H9 (cell line): Measurements from ENCODE around the gene PJVK. TPM values are rescaled to one million over a fixed set of nuclear protein-coding genes. Genes with fewer than 3 reads are reported as not detected.

Source experiments
- DNase-seq: peaks from one replicate; pipeline ENCODE4 v3.0.0-alpha.2; 2017
- H2AFZ ChIP-seq: one replicate; pipeline ENCODE4 v1.6.1; 2013; ENCODE audit warnings: mild to moderate bottlenecking, low read length, control low read depth, moderate library complexity
- H2AK5ac ChIP-seq: 2 replicates; pipeline ENCODE4 v1.6.1; 2013; ENCODE audit warnings: low read length, control low read depth, mixed read lengths; ENCODE audit not compliant: insufficient read length
- H2BK120ac ChIP-seq: one replicate; pipeline ENCODE4 v1.6.1; 2013; ENCODE audit warnings: low read depth, mild to moderate bottlenecking, low read length, control low read depth, inconsistent platforms; ENCODE audit not compliant: poor library complexity, severe bottlenecking
- H2BK12ac ChIP-seq: 2 replicates; pipeline ENCODE4 v1.6.1; 2013; ENCODE audit warnings: low read length, control low read depth, mixed read lengths, low read depth; ENCODE audit not compliant: insufficient read length
- H2BK15ac ChIP-seq: 2 replicates; pipeline ENCODE4 v1.6.1; 2013; ENCODE audit warnings: low read depth, low read length, control low read depth
- H2BK20ac ChIP-seq: one replicate; pipeline ENCODE4 v1.6.1; 2013; ENCODE audit warnings: low read depth, mild to moderate bottlenecking, low read length, control low read depth, inconsistent platforms; ENCODE audit not compliant: poor library complexity, severe bottlenecking
- H2BK5ac ChIP-seq: 2 replicates; pipeline ENCODE4 v1.6.1; 2013; ENCODE audit warnings: low read length, control low read depth, mixed read lengths; ENCODE audit not compliant: insufficient read length
- H3K14ac ChIP-seq: 2 replicates; pipeline ENCODE4 v1.6.1; 2013; ENCODE audit warnings: low read length, control low read depth; ENCODE audit not compliant: insufficient read depth
- H3K18ac ChIP-seq: 2 replicates; pipeline ENCODE4 v1.6.1; 2013; ENCODE audit warnings: low read depth, mild to moderate bottlenecking, mixed read lengths, low read length, control low read depth; ENCODE audit not compliant: insufficient read length
- H3K23ac ChIP-seq: 2 replicates; pipeline ENCODE4 v1.6.1; 2013; ENCODE audit warnings: low read length, control low read depth, mixed read lengths, low read depth; ENCODE audit not compliant: insufficient read length
- H3K23me2 ChIP-seq: 2 replicates; pipeline ENCODE4 v1.6.1; 2013; ENCODE audit warnings: low read depth, mild to moderate bottlenecking, mixed read lengths, low read length, control low read depth; ENCODE audit not compliant: insufficient read length, poor library complexity, severe bottlenecking
- H3K27ac ChIP-seq: 2 replicates; pipeline ENCODE4 v1.5.1; 2013; ENCODE audit warnings: low read length, control low read depth, mixed read lengths, low read depth; ENCODE audit not compliant: insufficient read length
- H3K27me3 ChIP-seq: 2 replicates; pipeline ENCODE4 v1.6.1; 2013; ENCODE audit warnings: low read length, control low read depth, inconsistent platforms; ENCODE audit not compliant: insufficient read depth
- H3K4ac ChIP-seq: 2 replicates; pipeline ENCODE4 v1.6.1; 2013; ENCODE audit warnings: low read depth, mild to moderate bottlenecking, control low read depth, inconsistent platforms, low read length, moderate library complexity
- H3K4me1 ChIP-seq: 2 replicates; pipeline ENCODE4 v1.6.1; 2013; ENCODE audit warnings: low read length, control low read depth, inconsistent platforms; ENCODE audit not compliant: insufficient read depth
- H3K4me2 ChIP-seq: 2 replicates; pipeline ENCODE4 v1.6.1; 2013; ENCODE audit warnings: low read length, control low read depth, mixed read lengths; ENCODE audit not compliant: insufficient read length, insufficient read depth
- H3K56ac ChIP-seq: 2 replicates; pipeline ENCODE4 v1.6.1; 2013; ENCODE audit warnings: low read depth, mild to moderate bottlenecking, mixed read lengths, low read length, control low read depth; ENCODE audit not compliant: insufficient read length
- H3K79me1 ChIP-seq: 2 replicates; pipeline ENCODE4 v1.6.1; 2013; ENCODE audit warnings: low read depth, mild to moderate bottlenecking, moderate library complexity, low read length, control low read depth, inconsistent platforms; ENCODE audit not compliant: insufficient read depth, poor library complexity, severe bottlenecking
- H3K79me2 ChIP-seq: 2 replicates; pipeline ENCODE4 v1.6.1; 2013; ENCODE audit warnings: low read length, control low read depth, inconsistent platforms; ENCODE audit not compliant: insufficient read depth
- H3K9ac ChIP-seq: 2 replicates; pipeline ENCODE4 v1.6.1; 2013; ENCODE audit warnings: low read length, control low read depth, mixed read lengths; ENCODE audit not compliant: insufficient read length; ENCODE audit errors: extremely low read depth
- H3K9me3 ChIP-seq: one replicate; pipeline ENCODE4 v1.6.1; 2013; ENCODE audit warnings: low read depth, low read length, inconsistent platforms; ENCODE audit not compliant: control insufficient read depth
- H3T11ph ChIP-seq: one replicate; pipeline ENCODE4 v1.6.1; 2013; ENCODE audit warnings: mild to moderate bottlenecking, low read length, control low read depth, inconsistent platforms
- H4K20me1 ChIP-seq: one replicate; pipeline ENCODE4 v1.6.1; 2013; ENCODE audit not compliant: control insufficient read depth, insufficient read length, insufficient read depth
- H4K5ac ChIP-seq: 2 replicates; pipeline ENCODE4 v1.6.1; 2013; ENCODE audit warnings: low read depth, mild to moderate bottlenecking, mixed read lengths, low read length, control low read depth; ENCODE audit not compliant: insufficient read length
- H4K8ac ChIP-seq: replicated peaks from 2 replicates; pipeline ENCODE4 v1.6.1; 2013; ENCODE audit warnings: low read length, control low read depth, mixed read lengths, low read depth; ENCODE audit not compliant: insufficient read length
- H4K91ac ChIP-seq: 2 replicates; pipeline ENCODE4 v1.6.1; 2013; ENCODE audit warnings: low read depth, mild to moderate bottlenecking, moderate library complexity, mixed read lengths, low read length, control low read depth; ENCODE audit not compliant: insufficient read length
- H3K27ac Mint-ChIP-seq, 3 experiments: 2 replicates in 2 of 3; 3 replicates in 1 of 3; pipeline ENCODE4 v1.8.0; 2020 to 2021; ENCODE audit warnings: mixed read lengths in 3 of 3, mild to moderate bottlenecking in 1 of 3, moderate library complexity in 1 of 3
- H3K27me3 Mint-ChIP-seq: 2 replicates; pipeline ENCODE4 v1.8.0; 2021; ENCODE audit warnings: low read depth, mild to moderate bottlenecking, moderate library complexity, mixed read lengths
- H3K36me3 Mint-ChIP-seq, 3 experiments: 2 replicates in 2 of 3; 3 replicates in 1 of 3; pipeline ENCODE4 v1.8.0; 2020 to 2021; ENCODE audit warnings: low read depth in 3 of 3, mixed read lengths in 3 of 3; ENCODE audit not compliant: insufficient read depth in 1 of 3
- H3K4me1 Mint-ChIP-seq, 2 experiments: 2 replicates each; pipeline ENCODE4 v1.8.0; 2020; ENCODE audit warnings: mixed read lengths in 2 of 2
- H3K4me3 Mint-ChIP-seq, 2 experiments: 2 replicates in 1 of 2; 3 replicates in 1 of 2; pipeline ENCODE4 v1.8.0; 2020 to 2021; ENCODE audit warnings: mild to moderate bottlenecking in 2 of 2, mixed read lengths in 2 of 2, moderate library complexity in 1 of 2
- H3K9me3 Mint-ChIP-seq, 2 experiments: 2 replicates in 1 of 2; 3 replicates in 1 of 2; pipeline ENCODE4 v1.8.0; 2020; ENCODE audit warnings: mild to moderate bottlenecking in 2 of 2, mixed read lengths in 2 of 2, moderate library complexity in 1 of 2
- WGBS: extraction: QIAGEN DNeasy Blood & Tissue Kit; methylation state at CpG from one replicate; pipeline ENCODE4 v1.1.7; 2013; ENCODE audit warnings: missing lambda C conversion rate, low lambda C conversion rate, mixed read lengths; ENCODE audit not compliant: insufficient read length; ENCODE audit errors: extremely low coverage; 5-methylcytosine and 5-hydroxymethylcytosine counted together
- total RNA-seq: library from RNA; stranded (reverse); gene quantifications from 2 replicates; pipeline ENCODE4 v1.2.1, GENCODE V29; 2021
- TF ChIP-seq, protein P1 (sequence below): fragments of 200-600 bp; sonication (generic); conservative IDR thresholded peaks from 3 replicates; pipeline ENCODE4 v1.8.0; 2021; ENCODE audit warnings: antibody characterized with exemption, mild to moderate bottlenecking

The PJVK gene
- total RNA-seq, 1 experiment from 2014 or later: 4.7 TPM

DNA sequence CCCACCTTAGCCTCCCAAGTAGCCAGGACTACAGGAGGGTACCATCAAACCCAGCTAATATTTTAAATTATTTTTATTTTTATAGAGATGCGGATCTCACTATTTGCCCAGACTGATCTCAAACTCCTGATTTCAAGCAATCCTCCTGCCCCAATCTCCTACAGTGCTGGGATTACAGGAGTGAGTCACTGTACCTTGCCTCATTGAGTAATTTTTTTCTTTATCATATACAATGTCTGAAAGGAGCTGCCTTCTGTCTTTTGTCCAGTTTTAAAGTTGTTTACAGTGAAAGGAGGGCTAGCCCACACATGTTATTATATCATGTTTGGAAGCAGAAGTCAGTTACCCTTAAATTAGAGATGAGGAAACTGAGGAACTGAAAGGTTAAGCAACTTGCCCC is 32.8 kb upstream of the PJVK start:
- Histone ChIP-seq H2BK120ac (no peak overlapping the region), H3K56ac (no peak overlapping the region), H2AFZ (no peak overlapping the region), H3K4me2 (no peak overlapping the region), H4K5ac (no peak overlapping the region), H3K14ac (no peak overlapping the region), H3K27ac (no peak overlapping the region), H3K27me3 (no peaks in the 10 kb centered on the region), H3K4me1 (no peaks in the 10 kb centered on the region), H2BK20ac (no peak overlapping the region), H3K18ac (no peak overlapping the region), H3K9me3 (no peaks in the 10 kb centered on the region), H2BK15ac (no peak overlapping the region), H3K79me1 (no peaks in the 10 kb centered on the region), H4K20me1 (no peaks in the 10 kb centered on the region), H2BK5ac (no peak overlapping the region), H2BK12ac (no peak overlapping the region), H4K8ac (no peak overlapping the region), H3K4ac (no peak overlapping the region), H3K23ac (no peak overlapping the region), H3K79me2 (no peaks in the 10 kb centered on the region), H3K23me2 (peaks cover 3% of the 10 kb centered on the region), H3K9ac (no peak overlapping the region), H2AK5ac (no peak overlapping the region), H3T11ph (no peak overlapping the region), H4K91ac (no peak overlapping the region)
- Mint-ChIP-seq H3K27me3 (no peaks in the 10 kb centered on the region), H3K4me3 (no peak overlapping the region), H3K36me3 (no peaks in the 10 kb centered on the region), H3K4me1 (peaks cover 10 to 14% of the 10 kb centered on the region in 2 experiments), H3K9me3 (no peaks in the 10 kb centered on the region), H3K27ac (no peak overlapping the region)
- TF ChIP-seq, protein P1, sequence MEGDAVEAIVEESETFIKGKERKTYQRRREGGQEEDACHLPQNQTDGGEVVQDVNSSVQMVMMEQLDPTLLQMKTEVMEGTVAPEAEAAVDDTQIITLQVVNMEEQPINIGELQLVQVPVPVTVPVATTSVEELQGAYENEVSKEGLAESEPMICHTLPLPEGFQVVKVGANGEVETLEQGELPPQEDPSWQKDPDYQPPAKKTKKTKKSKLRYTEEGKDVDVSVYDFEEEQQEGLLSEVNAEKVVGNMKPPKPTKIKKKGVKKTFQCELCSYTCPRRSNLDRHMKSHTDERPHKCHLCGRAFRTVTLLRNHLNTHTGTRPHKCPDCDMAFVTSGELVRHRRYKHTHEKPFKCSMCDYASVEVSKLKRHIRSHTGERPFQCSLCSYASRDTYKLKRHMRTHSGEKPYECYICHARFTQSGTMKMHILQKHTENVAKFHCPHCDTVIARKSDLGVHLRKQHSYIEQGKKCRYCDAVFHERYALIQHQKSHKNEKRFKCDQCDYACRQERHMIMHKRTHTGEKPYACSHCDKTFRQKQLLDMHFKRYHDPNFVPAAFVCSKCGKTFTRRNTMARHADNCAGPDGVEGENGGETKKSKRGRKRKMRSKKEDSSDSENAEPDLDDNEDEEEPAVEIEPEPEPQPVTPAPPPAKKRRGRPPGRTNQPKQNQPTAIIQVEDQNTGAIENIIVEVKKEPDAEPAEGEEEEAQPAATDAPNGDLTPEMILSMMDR: no peak
- DNase-seq: no peak
- WGBS: no CpG with 5 or more reads among the region's 1 CpG
